Thyroid gland (tissue), 4 donors: ENCODE data around the gene VWDE. TPM values are rescaled to one million over a fixed set of nuclear protein-coding genes. Genes with fewer than 3 reads are reported as not detected.
"Not testable (repeated sequence)": the region's sequence is repeated elsewhere in the genome, so short reads cannot be mapped to it uniquely, and the experiment has no call there.

Experiments used
- DNase-seq, 2 donors: peaks; one replicate each; pipeline ENCODE4 v3.0.0-alpha.2; 2019
- H3K27ac ChIP-seq, 3 donors: fragments of 200-600 bp; sonication (generic); 1 replicate in 2 of 3; 2 replicates in 1 of 3; pipeline ENCODE4 v1.5.1; 2016 to 2019; ENCODE audit warnings: mild to moderate bottlenecking in 1 of 3, moderate library complexity in 1 of 3
- H3K27me3 ChIP-seq: fragments of 200-600 bp; sonication (generic); one replicate; pipeline ENCODE4 v1.5.1; 2019
- H3K36me3 ChIP-seq, 2 donors: fragments of 200-600 bp; sonication (generic); one replicate each; pipeline ENCODE4 v1.5.1; 2016 to 2019
- H3K4me1 ChIP-seq, 2 donors: fragments of 200-600 bp; sonication (generic); one replicate each; pipeline ENCODE4 v1.5.1; 2017 to 2019
- H3K4me3 ChIP-seq, 3 donors: fragments of 200-600 bp; sonication (generic); replicated peaks in 1 of 3; 1 replicate in 2 of 3; 2 replicates in 1 of 3; pipeline ENCODE4 v1.5.1; 2016; ENCODE audit warnings: mild to moderate bottlenecking in 1 of 3
- H3K9me3 ChIP-seq: fragments of 200-600 bp; sonication (generic); one replicate; pipeline ENCODE4 v1.5.1; 2017
- CTCF ChIP-seq, 6 experiments: fragments of 200-600 bp in 3 of 6; fragments of 450-650 bp in 3 of 6; sonication (generic) in 3 of 6; IDR thresholded peaks; one replicate each; pipeline ENCODE4 v1.5.1; 2016 to 2019; ENCODE audit warnings: antibody characterized with exemption in 6 of 6, mild to moderate bottlenecking in 2 of 6, inconsistent platforms in 1 of 6, moderate library complexity in 1 of 6
- POLR2A ChIP-seq, 2 donors: fragments of 450-650 bp; IDR thresholded peaks; one replicate each; pipeline ENCODE4 v1.6.1; 2017; ENCODE audit warnings: antibody characterized with exemption in 2 of 2, mild to moderate bottlenecking in 2 of 2, moderate library complexity in 1 of 2
- WGBS, 2 donors: methylation state at CpG; one replicate each; pipeline ENCODE4 v1.1.5; 2017; 5-methylcytosine and 5-hydroxymethylcytosine counted together
- intact Hi-C: fragments of 100-400 bp; cut with DNase I; formaldehyde crosslinking; loops from one replicate; pipeline ENCODE4 v1.15.1; 2023
- total RNA-seq, 4 donors: library from RNA; depleted of rRNA; stranded (reverse); fragments of >200 nt; gene quantifications; one replicate each; pipeline ENCODE4 v1.2.3, GENCODE V29; 2016

Gene VWDE
- total RNA-seq, 4 donors from 2014 or later: 2.7 to 15.1 (median 9.7) TPM

- no peak overlapping the region for H3K4me3 ChIP-seq
- TF ChIP-seq CTCF (IDR thresholded peaks at IDR 0.05) (no peak), POLR2A (IDR thresholded peaks at IDR 0.05) (no peak)
- H3K27me3 ChIP-seq: no peaks in the 10 kb centered on the region
- H3K9me3 ChIP-seq: no peaks in the 10 kb centered on the region
- WGBS, 2 donors: 96 to 100% methylated on average over 1 of the region's 1 CpG
- intact Hi-C loops: no loop called here
- no peaks in the 10 kb centered on the region for H3K36me3 ChIP-seq
- H3K4me1 ChIP-seq: no peaks in the 10 kb centered on the region
- H3K27ac ChIP-seq: no peak overlapping the region
- DNase-seq: no peak
Observed at GRCh38 chr7:12412407-12412806, 8.7 kb upstream of the VWDE start.

GRCh38 chr7:12410523-12410922 lies 6.9 kb upstream of the VWDE start:
- TF ChIP-seq POLR2A (IDR thresholded peaks at IDR 0.05) (no peak), CTCF (IDR thresholded peaks at IDR 0.05) (no peak)
- Histone ChIP-seq H3K4me1 (no peaks in the 10 kb centered on the region), H3K36me3 (no peaks in the 10 kb centered on the region), H3K4me3 (no peak overlapping the region), H3K9me3 (no peaks in the 10 kb centered on the region), H3K27me3 (no peaks in the 10 kb centered on the region), H3K27ac (no peak overlapping the region)
- no peak for DNase-seq
- intact Hi-C loops: no loop called here

- WGBS, 2 donors: 80 to 81% methylated on average over 4 of the region's 4 CpGs
- Histone ChIP-seq H3K9me3 (no peaks in the 10 kb centered on the region), H3K4me1 (no peaks in the 10 kb centered on the region), H3K27ac (no peak overlapping the region), H3K4me3 (no peak overlapping the region), H3K27me3 (no peaks in the 10 kb centered on the region), H3K36me3 (no peaks in the 10 kb centered on the region)
- TF ChIP-seq CTCF (IDR thresholded peaks at IDR 0.05) (no peak), POLR2A (IDR thresholded peaks at IDR 0.05) (no peak)
- intact Hi-C loops: no loop called here
- DNase-seq: no peak
Observed at GRCh38 chr7:12409097-12409711, 5.5 kb upstream of the VWDE start.

GRCh38 chr7:12407652-12408051 lies 4.0 kb upstream of the VWDE start:
- H3K27ac ChIP-seq, H3K27me3 ChIP-seq, intact Hi-C loops, H3K4me1 ChIP-seq, H3K9me3 ChIP-seq, DNase-seq, H3K4me3 ChIP-seq, H3K36me3 ChIP-seq: not testable (repeated sequence)
- 93 to 96% methylated on average over 8 of the region's 8 CpGs for WGBS, 2 donors

GRCh38 chr7:12402365-12402725 lies 1.3 kb downstream of the VWDE start:
- Histone ChIP-seq H3K36me3 (no peaks in the 10 kb centered on the region), H3K9me3 (no peaks in the 10 kb centered on the region), H3K27ac (no peak overlapping the region), H3K27me3 (no peaks in the 10 kb centered on the region), H3K4me1 (no peaks in the 10 kb centered on the region), H3K4me3 (no peak overlapping the region)
- WGBS, 2 donors: 89 to 91% methylated on average over 3 of the region's 3 CpGs
- intact Hi-C loops: no loop called here
- no peak for DNase-seq
- TF ChIP-seq CTCF (IDR thresholded peaks at IDR 0.05): no peak
- no peak for TF ChIP-seq POLR2A (IDR thresholded peaks at IDR 0.05)
